Measurements from ENCODE around the gene GBF1.

- TF ChIP-seq CTCF (IDR thresholded peaks at IDR 0.05; ENCODE audit: poor library complexity, severe bottlenecking), result no peak
- no peak for TF ChIP-seq RAD21 (conservative IDR thresholded peaks at IDR 0.05)
- no peak for TF ChIP-seq EZH2 (IDR thresholded peaks at IDR 0.05; ENCODE audit: borderline replicate concordance, insufficient read depth, low read length, poor library complexity, severe bottlenecking)
- TF ChIP-seq TAF1 (IDR thresholded peaks at IDR 0.05; ENCODE audit: low read depth), result no peak
- TF ChIP-seq POLR2AphosphoS5 (IDR thresholded peaks at IDR 0.05), result no peak
- no peak for TF ChIP-seq REST (IDR thresholded peaks at IDR 0.05; ENCODE audit: borderline replicate concordance)
- TF ChIP-seq EP300 (conservative IDR thresholded peaks at IDR 0.05; ENCODE audit: poor library complexity, severe bottlenecking), result no peak
- TF ChIP-seq SMC3 (conservative IDR thresholded peaks at IDR 0.05; ENCODE audit: poor library complexity), result no peak
Observed at GRCh38 chr10:102261196-102261595, 15.9 kb downstream of the GBF1 start.

Measured in neural cell (in vitro differentiated cells).